Measurements from ENCODE around the gene TBC1D9. TPM values are rescaled to one million over a fixed set of nuclear protein-coding genes. Genes with fewer than 3 reads are reported as not detected.

TBC1D9 gene
- total RNA-seq = 112 TPM

DNA sequence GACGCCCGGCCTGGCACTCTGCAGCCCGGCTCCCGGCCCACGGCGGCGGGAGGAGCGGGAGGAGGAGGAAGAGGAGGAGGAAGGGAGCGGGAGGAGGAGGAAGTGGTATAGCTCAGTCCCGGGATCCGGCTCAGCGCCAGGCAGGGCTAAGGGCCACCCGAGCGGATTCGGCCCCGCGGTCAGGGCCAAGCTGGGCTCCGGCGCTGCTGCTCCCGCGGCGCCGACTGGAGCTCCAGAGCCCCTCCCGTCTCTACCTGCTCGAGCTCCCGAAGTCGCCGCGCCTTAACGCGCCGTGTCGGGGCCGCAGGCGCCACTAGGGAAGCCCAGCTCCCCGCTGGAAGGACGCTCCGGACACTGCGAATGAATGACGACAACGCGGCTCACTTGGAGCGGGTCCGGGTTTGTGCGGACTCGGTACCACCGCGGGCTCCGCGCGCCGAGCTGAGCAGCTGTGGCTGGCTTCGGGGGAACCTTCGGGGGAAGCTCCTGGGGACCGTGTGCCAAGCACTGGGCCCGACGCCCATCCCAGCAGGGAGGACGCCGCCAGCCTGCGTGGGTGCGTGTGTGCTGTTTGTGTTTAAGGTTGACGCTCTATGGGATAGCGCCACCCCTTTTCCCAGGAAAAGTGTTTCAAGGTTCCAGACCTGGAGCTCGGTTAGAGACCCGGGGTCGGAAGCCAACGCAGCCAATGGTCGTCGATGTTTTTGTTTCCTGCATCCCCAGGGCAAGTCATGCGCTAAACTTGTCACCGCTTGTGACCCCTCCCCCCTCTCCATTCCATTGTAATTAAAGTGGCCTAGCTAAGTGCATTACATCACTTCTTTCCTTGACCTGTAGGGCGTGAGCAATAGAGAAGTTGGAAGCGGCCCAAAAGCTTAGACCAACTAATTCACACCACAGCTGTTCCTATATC, at the start of gene TBC1D9:
TBC1D9 (minus strand) TSS at position 67 of the 913 bp plus-strand sequence. CDS start 340 bp downstream, outside the sequence.

Small RNAs within 50 kb of the gene (small RNA-seq; reads per million reads assigned to genes)
- not detected for gene AC108019.1
- gene RF00019 = not detected
- gene RN7SL152P = not detected
- not detected for gene RNY1P14

Other genes starting within 250 kb of the TBC1D9 start
- gene ELMOD2, start 232.2 kb downstream of the TBC1D9 start, total RNA-seq = 58.6 TPM
- 0.23 TPM for gene UCP1, start 187.4 kb downstream of the TBC1D9 start, total RNA-seq